SKM-1 treated with dmso at 0.1 percent for 144 hours (cell line): ENCODE results near the gene ZNF566.
"Not testable (repeated sequence)": the region's sequence is repeated elsewhere in the genome, so short reads cannot be mapped to it uniquely, and the experiment has no call there.

ENCODE experiments used
- DNase-seq: peaks from one replicate; lab custom pipeline; 2025; ENCODE audit not compliant: unreplicated experiment; lab: John Stamatoyannopoulos, UW

Gene ZNF566

DNA sequence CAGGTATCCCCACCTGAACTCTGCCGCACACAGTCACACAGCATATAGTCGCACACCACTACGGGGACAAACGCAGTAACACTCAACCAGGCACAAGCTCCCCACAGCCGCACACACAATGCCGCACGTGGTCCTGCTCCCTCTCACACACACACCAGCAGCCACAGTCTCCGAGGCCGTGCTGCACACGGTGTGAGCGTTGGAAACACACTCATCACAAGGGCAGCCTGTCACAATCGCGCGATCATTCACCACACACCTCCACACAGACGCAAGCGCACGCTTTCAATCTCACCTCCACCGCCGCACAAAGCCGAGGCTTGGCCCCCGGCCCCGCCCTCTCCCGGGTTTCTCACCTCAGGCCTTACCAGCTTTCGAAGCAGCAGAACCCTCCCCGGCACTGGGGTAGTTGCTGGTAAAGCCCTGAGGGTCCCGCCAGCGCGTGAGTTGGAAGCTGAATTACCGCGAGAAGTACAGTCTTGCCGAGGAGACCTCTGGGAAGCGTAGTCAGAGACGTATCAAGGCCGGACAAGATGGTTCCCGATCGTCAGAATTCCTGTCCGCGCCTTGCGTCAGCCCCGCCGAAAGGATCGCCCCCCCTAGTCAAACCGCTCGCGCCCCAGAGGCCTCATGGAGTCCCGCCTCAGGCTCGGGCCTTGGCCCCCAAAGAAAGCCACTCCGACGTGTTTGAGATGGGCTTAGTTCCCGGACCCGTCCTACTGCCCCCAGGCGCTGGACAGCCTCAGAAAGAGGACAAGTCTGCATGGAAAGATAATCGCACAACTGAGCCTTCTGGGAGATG lies at the start of gene ZNF566:
Gene ZNF566 (minus strand): TSS at position 444 of the 802 bp plus-strand sequence. CDS start 13,004 bp downstream, outside the sequence.
- DNase-seq: peak; percentile 95

DNA sequence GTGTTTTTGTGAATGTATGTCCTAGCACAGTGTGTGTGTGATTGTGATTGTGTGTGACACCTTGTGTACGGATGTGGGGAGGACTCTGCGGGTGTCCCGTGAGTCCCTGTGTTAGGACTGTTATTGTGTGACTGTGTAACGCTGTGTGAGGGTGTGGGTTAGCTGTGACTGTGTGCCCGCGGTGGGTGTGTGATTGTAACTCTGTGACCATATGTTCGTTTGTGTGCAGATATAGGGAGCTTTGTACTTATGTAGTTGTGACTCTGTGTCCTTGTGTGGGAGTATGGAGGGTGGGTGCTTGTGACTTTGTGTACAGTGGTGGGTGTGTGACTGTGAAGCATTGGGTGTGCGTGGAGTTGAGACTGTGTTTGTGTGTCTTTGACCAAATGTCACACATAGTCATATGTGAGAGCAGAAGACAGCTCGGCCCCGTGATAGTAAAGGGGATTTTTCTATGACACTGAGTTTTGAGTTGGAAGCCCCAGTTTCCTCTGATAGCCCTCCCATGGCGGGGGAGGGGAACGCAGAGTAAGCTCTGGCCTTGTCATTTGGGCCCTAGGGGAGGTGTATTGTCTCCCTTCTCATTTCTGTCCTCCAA lies 39.7 kb upstream of the ZNF566 start:
- DNase-seq: no peak

DNA sequence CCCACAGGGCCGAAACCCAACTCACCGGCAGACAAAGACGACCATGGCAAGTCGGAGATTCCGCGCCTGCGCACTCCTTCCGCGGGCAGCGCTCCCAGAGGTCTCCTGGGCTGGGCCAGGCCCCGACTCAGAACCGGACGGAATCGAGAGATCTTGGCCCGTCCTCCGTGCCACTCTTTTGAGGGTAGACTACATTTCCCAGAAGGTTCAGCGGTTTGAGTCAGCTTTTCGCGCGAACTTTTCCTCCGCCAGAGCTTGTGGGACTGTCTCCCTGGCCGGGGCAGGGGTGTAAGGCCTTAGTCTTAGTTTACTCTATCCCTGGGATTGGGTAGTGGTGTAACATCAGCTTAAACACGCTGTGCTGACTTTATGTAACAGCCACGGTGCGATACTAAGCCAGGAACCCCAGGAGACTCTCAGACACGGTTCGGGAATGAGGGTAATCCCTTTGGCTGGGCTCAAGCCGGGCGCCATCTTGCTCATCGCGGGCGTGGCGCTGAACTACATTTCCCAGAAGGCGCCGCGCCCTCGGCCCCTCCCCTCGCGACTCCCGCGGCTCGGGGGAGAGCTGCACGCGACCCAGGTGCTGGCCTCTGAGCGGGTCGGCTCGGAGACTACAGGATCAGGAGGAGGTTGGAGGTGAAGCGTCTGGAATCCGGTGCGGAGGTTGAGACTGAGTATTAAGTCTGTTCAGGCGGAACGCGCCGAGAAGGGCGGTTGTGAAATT lies 39.0 kb upstream of the ZNF566 start, which contains the start of gene ZNF260:
Gene ZNF260 (minus strand): TSS at position 78 of the 727 bp plus-strand sequence. CDS start 13,033 bp downstream, outside the sequence.
- peak; percentile 87 for DNase-seq

DNA sequence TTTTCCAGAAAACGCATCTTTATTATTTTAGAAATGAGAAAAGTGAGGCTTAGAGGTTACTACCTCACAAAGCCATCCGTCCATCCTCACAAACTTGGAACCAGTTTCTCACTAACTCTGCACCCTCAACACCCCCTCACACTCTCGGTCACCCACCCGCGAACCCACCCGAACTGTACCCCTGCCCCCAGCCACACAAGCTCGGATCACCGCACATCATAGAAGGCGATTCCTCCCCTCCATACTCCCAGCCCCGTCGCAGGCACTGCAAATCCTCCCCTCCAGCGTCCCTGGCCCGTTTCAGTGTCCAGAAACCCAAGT lies 38.5 kb upstream of the ZNF566 start:
- no peak for DNase-seq

DNA sequence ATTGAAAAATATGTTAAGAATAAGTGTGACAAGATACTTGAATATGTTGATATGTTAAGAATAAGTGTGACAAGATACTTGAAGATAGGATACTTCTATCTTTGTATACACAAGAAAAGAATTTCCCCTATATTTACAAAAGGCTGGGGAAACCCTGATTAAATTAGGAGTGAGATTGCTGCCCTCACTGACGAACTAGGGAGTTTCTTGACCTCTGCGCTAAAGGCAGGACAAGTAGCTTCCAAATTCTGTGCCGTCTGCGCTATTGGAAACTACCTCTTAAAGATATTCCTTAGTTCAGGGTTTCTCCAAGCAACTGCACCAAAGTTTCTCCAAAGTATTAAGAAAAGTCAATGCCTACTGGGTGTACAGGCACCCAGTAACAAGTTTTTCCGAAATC lies 38.0 kb upstream of the ZNF566 start:
- DNase-seq: no peak

DNA sequence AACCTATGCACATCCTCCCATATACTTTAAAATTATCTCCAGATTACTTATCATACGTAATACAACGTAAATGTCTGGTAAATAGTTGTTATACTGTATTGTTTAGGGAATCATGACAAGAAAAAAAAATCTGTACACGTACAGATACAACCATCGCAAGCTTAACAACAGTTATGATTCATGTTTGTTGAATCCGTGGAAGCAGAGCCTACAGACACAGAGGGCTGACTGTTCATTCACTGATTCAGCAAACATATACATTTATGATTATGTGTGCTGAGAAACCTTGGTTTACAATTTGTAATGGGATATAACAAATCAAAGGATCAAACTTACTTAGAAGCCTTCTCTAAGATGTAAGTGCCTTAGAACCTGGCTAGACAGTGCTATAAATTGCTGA lies 37.2 kb upstream of the ZNF566 start:
- DNase-seq: no peak

DNA sequence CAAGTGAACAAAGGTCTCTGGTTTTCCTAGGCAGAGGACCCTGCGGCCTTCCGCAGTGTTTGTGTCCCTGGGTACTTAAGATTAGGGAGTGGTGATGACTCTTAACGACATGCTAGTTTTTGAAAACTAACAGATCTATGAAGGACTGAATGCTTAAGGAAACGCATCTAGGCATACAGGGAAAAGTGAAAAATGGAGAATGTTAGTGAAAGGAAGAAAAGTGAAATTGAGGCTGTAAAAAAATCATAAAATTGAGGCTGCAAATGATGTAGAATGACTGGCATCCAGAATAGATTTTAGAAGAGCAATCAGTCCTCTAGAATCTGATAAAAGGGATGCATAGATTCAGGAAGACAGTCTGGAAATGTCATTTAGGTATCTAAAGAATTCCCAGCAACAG lies 35.3 kb upstream of the ZNF566 start:
- DNase-seq: no peak

DNA sequence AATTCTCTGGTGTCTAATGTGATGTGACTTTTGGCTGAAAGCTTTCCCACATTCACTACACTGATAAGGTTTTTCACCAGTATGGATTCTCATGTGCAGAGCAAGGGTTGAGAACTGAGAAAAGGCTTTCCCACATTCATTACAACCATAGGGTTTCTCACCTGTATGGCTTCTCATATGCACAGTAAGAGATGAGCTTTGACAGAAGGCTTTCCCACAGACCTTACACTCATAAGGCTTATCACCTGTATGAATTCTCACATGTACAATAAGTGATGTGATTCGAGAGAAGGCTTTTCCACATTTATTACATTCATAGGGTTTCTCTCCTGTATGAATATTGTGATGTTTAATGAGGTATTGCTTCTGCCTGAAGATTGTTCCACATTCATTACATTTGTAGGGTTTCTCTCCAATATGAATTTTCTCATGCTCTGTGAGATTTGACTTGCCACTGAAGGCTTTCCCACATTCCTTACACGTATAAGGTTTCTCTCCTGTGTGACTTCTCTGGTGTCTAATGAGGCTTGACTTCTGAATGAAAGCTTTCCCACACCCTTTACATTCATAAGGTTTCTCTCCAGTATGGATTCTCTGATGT lies 24.8 kb upstream of the ZNF566 start:
- DNase-seq: no peak

DNA sequence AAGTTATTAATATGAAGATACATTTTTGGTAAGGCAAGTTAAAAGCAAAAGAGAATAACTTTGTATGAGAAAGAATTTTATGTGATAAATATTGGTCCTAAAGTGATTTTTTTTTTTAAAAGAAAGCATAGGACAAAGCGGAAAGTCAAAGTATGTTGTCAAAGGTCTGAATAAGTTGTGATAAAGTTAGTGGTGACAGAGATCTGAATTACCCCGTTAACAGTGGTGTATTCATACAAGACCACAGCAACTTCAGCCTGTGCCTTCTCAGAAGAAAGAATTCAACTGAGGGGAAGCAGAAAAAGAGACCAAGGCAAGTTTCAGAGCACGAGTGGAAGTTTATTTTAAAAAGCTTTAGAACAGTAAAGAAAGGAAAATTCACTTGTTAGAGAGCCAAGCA lies 19.0 kb upstream of the ZNF566 start:
- DNase-seq: no peak

DNA sequence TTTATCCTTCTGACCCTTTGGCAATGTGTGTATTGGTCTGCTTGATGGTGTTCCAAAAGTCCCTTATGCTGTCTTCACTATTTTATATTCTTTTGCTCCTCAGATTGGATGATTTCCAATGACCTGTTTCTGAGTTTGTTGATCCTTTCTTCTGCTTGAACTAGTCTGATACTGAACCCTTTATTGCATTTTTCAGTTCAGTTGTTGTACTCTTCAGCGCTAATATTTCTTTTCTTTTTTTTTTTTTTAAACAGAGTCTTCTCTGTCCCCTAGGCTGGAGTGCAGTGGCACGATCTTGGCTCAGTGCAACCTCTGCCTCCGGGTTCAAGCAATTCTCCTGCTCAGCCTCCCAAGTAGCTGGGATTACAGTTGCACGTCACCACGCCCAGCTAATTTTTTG lies 12.6 kb upstream of the ZNF566 start:
- DNase-seq: no peak

DNA sequence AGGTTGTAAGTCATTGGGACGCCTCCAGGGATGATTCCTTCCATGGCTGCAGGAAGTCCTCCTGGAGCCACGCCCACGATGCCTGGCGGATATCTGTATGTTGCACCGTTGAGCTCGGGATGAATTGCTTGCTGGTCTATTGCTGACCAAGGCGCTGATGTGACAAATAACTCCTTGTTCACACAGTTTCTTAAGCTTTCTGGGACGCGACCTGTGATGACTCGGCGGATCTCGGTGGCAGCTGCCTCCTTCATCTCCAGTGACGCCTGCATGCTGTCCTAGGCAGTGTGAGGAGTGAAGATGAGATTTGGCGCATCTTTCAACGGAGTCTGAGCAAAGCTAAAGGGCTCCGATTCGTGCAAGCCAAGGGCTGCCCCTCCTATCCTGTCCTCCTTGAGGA lies 7.6 kb upstream of the ZNF566 start:
- DNase-seq: no peak

DNA sequence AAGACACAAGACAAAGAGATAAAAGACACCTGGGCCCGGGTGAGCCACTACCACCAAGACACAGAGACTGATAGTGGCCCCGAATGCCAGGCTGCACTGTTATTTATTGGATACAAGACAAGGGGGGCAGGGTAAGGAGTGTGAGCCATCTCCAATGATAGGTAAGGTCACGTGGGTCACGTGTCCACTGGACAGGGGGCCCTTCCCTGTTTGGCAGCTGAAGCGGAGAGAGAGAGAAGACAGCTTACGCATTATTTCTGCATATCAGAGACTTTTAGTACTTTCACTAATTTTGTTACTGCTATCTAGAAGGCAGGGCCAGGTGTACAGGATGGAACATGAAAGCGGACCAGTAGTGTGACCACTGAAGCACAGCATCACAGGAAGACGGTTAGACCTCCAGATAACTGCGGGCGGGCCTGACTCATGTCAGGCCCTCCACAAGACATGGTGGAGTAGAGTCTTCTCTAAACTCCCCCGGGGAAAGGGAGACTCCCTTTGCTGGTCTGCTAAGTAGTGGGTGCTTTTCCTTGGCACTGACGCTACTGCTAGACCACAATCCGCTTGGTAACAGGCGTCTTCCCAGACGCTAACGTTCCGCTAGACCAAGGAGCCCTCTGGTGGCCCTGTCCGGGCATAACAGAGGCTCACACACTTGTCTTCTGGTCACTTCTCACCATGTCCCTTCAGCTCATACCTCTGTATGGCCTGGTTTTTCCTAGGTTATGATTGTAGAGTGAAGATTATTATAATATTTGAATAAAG lies 3.5 kb upstream of the ZNF566 start:
- not testable (repeated sequence) for DNase-seq

DNA sequence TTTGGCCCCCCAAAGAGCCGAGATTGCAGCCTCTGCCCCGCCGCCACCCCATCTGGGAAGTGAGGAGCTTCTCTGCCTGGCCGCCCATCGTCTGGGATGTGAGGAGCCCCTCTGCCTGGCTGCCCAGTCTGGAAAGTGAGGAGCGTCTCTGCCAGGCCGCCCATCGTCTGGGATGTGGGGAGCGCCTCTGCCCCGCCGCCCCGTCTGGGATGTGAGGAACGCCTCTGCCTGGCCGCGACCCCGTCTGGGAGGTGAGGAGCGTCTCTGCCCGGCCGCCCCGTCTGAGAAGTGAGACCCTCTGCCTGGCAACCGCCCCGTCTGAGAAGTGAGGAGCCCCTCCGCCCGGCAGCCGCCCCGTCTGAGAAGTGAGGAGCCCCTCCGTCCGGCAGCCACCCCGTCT lies 1.5 kb upstream of the ZNF566 start:
- DNase-seq: not testable (repeated sequence)

DNA sequence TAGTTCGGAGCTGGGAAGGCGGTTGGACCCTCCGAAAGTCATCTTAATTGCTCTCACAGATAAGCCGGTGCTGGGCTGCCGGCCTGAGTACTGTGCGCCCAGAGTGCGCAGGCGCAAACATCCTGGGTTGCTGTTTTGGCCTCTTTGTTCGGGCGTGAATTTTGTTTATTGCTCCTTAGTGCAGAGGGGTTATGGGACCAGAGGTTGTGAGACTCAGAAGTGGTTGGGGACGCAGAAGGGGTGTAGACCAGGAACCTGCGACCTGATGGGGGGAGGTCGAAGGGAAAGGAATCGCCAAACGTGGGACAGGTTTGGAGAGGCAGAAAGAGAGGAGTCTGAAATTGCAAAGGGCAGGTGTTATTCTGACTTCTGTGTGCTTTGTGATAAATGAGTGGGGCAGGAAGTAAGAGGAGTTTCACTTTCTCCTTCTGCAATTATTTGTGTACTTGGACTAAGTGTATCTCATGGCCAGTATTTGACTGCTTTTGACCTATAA lies 607 bp upstream of the ZNF566 start:
- DNase-seq: peak; percentile 89

DNA sequence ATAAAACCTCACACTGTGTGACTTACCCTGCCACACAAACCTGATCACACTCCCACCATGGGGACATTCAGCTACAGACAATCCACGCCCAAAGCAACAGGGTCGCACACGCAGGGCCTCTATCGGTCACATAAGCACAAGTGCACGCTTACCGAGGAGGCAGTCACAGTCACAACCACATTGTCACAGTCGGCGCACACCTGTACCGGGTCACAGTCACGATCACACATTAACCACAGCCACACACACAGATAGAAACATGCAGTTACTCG lies 579 bp downstream of the ZNF566 start:
- DNase-seq: peak; percentile 38

DNA sequence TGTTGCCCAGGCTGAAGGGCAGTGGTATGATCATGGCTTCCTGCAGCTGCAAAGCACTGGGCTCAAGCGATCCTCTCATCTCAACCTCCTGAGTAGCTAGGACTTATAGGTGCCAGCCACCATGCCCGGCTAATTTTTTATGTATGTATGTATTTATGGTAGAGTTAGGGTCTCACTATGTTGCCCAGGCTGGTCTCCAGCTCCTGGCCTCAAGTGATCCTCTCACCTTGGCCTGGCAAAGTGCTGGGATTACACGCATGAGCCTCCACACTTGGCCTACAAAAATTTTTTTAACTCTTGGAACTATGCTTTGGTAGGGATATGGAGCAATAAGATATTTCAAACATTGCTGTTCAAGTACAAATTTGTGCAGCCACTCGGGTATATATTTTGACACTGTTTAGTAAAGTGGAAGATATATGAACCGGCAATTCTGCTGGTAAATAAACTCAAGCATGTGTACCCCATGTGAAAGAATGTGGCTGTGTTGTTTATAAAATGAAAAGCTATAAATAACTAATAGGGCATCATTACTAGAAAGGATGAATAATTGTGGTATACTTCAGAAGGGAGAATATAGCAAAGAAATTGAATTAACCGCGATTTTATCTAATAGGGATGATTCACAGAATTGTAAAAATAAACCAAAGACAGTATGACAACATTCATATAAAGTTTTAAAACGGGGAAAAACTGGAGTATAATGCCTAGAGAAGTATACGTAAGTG lies 1.1 kb downstream of the ZNF566 start:
- no peak for DNase-seq

DNA sequence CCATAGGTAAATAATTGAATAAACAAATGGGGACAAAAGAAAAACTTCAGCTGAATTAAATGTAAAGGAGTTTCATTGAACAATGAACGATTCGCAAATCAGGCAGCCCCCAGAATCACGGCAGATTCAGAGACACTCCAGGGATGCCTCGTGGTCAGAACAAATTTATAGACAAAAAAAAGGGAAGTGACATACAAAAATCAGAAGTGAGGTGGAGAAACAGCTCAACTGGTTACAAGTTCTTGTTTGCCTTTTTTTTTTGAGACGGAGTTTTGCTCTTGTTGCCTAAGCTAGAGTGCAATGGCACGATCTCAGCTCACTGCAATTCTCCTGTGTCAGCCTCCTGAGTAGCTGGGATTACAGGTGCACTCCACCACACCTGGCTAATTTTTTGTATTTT lies 5.7 kb downstream of the ZNF566 start:
- peak; percentile 25 for DNase-seq

DNA sequence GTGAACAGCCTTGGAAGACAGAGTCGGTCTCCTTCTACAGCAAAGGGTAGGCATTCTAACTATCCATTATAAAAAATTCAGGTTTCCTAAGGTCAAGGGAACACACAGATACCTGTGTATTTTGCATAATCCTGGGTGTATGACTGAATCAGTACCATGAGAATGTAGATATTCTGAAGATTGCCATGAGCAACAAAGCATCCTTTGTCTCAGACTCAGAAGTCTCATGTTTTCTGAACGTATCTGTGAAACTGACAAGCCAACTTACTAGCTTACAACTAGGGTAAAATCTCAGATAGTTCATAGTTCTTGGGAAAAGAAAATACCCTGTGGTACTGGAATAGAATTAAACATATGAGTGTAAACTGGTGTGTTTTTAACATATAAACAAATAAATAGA lies 6.5 kb downstream of the ZNF566 start:
- DNase-seq: no peak

DNA sequence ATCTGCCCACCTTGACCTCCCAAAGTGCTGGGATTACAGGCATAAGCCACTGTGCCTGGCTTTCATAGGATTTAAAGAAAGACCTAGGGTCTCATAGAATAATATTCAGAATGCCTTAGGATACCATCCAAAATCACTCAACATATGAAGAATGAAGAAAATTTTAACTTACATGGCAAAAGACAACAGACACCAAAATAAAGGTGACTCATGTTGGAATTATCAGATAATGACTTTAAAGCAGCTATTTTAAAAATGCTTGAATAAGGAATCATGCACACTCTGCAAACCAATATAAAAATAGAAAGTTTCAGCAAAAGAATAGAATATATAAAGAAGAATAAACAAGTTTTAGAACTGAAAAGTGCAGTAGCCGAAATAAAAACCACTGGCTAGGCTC lies 29.3 kb downstream of the ZNF566 start:
- no peak for DNase-seq

DNA sequence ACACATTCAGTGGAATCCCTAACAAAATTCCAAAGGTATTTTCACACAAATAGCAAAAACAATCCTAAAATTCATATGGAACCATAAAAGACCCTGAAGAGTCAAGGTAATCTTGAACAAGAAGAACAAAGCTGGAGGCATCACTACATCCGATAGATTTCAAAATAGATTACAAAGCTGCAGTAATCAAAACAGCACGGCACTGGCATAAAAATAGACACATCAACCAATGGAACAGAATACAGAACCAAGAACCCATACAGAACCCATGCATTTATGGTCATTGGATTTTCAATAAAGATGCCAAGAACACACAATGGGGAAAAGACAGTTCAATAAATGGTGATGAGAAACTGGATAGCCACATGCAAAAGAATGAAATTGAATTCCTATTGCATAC lies 32.5 kb downstream of the ZNF566 start:
- DNase-seq: no peak
